ENCODE measurements around the gene SETD3.

The SETD3 gene

DNA sequence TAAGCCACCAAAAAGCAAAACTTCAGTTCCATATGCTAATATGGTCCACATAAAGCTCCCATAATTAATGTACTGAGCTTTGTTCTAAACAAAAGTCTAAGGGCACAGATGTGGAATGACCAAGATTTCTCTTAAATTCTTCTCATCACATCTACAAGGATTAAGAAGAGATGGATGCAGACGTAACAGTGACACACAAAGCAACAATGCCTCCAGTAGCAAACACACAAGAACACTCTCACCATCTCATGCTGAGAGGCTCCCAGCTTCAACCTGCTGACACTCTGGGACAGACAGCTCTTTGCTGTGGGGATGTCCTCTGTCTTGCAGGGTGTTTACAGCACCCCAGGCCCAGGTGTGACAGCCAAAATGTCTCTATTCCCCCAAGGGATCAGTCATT, 48.2 kb downstream of the SETD3 start:
- DNase-seq (ENCODE audit: insufficient read length, low spot score) = no peak
- TF ChIP-seq PAX5 (IDR thresholded peaks at IDR 0.05; ENCODE audit: insufficient read depth, low read length, severe bottlenecking) (no peak), POLR2A (IDR thresholded peaks at IDR 0.05; ENCODE audit: low read depth, low read length) (no peak), POU2F2 (IDR thresholded peaks at IDR 0.05; ENCODE audit: low read depth, low read length) (no peak), TAF1 (IDR thresholded peaks at IDR 0.05; ENCODE audit: low read depth, low read length) (no peak), SPI1 (IDR thresholded peaks at IDR 0.05; ENCODE audit: low read depth, low read length) (no peak), POLR2AphosphoS5 (IDR thresholded peaks at IDR 0.05; ENCODE audit: low read depth, low read length) (no peak)
- FAIRE-seq = no peak

DNA sequence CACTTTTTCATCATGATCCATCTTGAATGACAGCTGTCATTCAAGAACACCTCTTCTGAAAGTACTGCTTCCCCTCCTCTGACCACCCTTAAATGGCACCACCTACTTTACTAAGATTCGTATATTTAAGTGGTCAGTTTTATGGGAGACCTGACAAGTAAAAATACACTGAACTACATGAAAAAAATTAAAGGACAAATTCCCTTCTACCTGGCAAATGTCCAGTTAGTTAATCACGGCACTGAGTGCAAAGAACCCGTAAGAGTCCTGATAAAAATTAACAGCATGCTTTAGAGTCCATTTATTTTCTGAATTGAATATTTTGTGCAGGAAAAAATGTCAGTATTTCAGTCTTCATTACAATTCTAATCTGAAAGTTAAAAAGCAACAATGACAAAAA, 48.7 kb downstream of the SETD3 start:
- no peak for FAIRE-seq
- no peak for DNase-seq (ENCODE audit: insufficient read length, low spot score)
- no peak for TF ChIP-seq TAF1 (IDR thresholded peaks at IDR 0.05; ENCODE audit: low read depth, low read length)
- no peak for TF ChIP-seq POLR2AphosphoS5 (IDR thresholded peaks at IDR 0.05; ENCODE audit: low read depth, low read length)
- no peak for TF ChIP-seq SPI1 (IDR thresholded peaks at IDR 0.05; ENCODE audit: low read depth, low read length)
- TF ChIP-seq POU2F2 (IDR thresholded peaks at IDR 0.05; ENCODE audit: low read depth, low read length) = no peak
- TF ChIP-seq POLR2A (IDR thresholded peaks at IDR 0.05; ENCODE audit: low read depth, low read length) = no peak
- no peak for TF ChIP-seq PAX5 (IDR thresholded peaks at IDR 0.05; ENCODE audit: insufficient read depth, low read length, severe bottlenecking)

DNA sequence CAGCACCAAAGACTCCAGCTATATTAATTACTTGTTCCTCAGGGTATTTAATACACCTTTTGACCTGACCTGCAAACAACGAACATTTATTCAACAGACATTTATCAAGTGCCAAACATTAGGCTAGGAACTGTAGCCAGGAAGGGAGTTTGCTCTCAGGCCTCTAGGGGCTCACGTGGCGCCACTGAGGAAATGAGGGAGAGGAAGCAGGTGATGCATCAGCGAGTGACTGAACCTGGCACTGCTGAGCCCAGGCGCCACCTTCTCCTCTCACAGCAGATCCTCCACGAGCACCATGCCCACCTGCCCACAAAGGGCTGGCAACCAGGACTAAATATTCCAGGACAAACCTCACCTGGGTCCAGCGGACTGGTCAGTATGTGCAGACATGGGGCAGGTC, 50.2 kb downstream of the SETD3 start:
- DNase-seq (ENCODE audit: insufficient read length, low spot score) = no peak
- FAIRE-seq = peak; percentile 76
- TF ChIP-seq PAX5 (IDR thresholded peaks at IDR 0.05; ENCODE audit: insufficient read depth, low read length, severe bottlenecking) (no peak), POU2F2 (IDR thresholded peaks at IDR 0.05; ENCODE audit: low read depth, low read length) (no peak), POLR2A (IDR thresholded peaks at IDR 0.05; ENCODE audit: low read depth, low read length) (no peak), SPI1 (IDR thresholded peaks at IDR 0.05; ENCODE audit: low read depth, low read length) (no peak), POLR2AphosphoS5 (IDR thresholded peaks at IDR 0.05; ENCODE audit: low read depth, low read length) (no peak)

DNA sequence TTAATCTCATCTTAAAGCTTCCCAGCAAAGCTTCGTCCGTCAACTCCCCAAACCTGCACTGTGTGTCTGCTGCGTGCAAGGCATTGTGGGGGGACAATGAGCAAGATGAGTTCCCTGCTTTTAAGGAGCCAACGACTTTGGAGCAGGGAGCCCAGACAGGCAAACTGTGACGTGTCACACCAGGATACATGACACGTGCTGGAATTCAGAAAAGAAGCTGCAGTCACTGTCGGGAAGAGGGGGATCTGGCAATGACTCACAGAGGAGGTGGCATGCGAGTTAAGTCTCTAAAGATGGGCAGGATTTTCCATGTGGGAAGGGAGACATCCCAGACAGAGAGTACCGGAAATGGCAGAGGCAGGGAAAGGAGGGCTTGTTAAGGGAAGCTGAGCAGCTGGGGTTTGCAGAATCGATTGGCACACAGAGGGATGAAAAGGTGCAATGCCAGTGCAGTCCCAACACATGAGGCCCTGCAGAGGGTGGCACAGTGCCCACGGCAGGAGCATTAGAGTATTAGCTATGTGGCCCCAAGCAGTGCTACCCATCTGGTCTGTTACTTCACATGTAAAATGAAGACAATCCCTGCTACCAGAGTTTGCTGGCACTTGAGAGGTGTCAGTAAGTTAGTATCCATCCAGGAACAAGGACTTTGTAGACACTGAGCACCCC, 52.9 kb downstream of the SETD3 start:
- FAIRE-seq (no peak), DNase-seq (ENCODE audit: insufficient read length, low spot score) (no peak)
- TF ChIP-seq TAF1 (IDR thresholded peaks at IDR 0.05; ENCODE audit: low read depth, low read length) = no peak
- TF ChIP-seq PAX5 (IDR thresholded peaks at IDR 0.05; ENCODE audit: insufficient read depth, low read length, severe bottlenecking) = no peak
- no peak for TF ChIP-seq POLR2A (IDR thresholded peaks at IDR 0.05; ENCODE audit: low read depth, low read length)
- TF ChIP-seq SPI1 (IDR thresholded peaks at IDR 0.05; ENCODE audit: low read depth, low read length) = no peak
- no peak for TF ChIP-seq POLR2AphosphoS5 (IDR thresholded peaks at IDR 0.05; ENCODE audit: low read depth, low read length)
- TF ChIP-seq POU2F2 (IDR thresholded peaks at IDR 0.05; ENCODE audit: low read depth, low read length) = no peak

DNA sequence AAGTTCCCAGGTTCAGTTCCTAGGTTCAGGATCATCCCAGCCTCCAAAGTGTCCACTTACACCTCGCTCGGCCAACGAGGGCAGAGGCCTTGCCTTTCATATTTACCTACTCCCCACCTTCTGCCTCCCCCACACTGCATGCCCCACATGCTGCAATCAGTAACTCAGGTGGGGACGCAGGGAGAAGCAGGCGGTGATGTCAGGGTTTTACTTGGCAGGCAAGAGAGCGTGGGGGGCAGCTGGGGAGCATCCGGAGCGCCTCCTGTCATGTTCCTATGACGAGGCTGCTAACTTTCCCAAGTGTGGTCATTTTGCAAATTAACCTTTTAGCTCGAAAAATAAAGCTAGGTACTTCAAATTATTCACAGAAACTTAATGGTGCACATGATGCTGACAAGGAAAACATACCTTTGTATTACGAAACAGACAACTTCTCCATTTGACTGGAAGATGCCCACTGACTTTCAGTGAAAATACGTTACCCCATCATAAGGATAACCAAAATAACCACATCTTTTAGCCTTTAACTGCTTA, 53.8 kb downstream of the SETD3 start:
- FAIRE-seq = no peak
- TF ChIP-seq POU2F2 (IDR thresholded peaks at IDR 0.05; ENCODE audit: low read depth, low read length) = no peak
- no peak for TF ChIP-seq SPI1 (IDR thresholded peaks at IDR 0.05; ENCODE audit: low read depth, low read length)
- TF ChIP-seq TAF1 (IDR thresholded peaks at IDR 0.05; ENCODE audit: low read depth, low read length) = no peak
- no peak for TF ChIP-seq PAX5 (IDR thresholded peaks at IDR 0.05; ENCODE audit: insufficient read depth, low read length, severe bottlenecking)
- TF ChIP-seq POLR2AphosphoS5 (IDR thresholded peaks at IDR 0.05; ENCODE audit: low read depth, low read length) = no peak
- no peak for TF ChIP-seq POLR2A (IDR thresholded peaks at IDR 0.05; ENCODE audit: low read depth, low read length)
- no peak for DNase-seq (ENCODE audit: insufficient read length, low spot score)

GRCh38 chr14:99426265-99426664, 54.4 kb downstream of the SETD3 start:
- TF ChIP-seq POLR2AphosphoS5 (IDR thresholded peaks at IDR 0.05; ENCODE audit: low read depth, low read length) (no peak), SPI1 (IDR thresholded peaks at IDR 0.05; ENCODE audit: low read depth, low read length) (no peak), POU2F2 (IDR thresholded peaks at IDR 0.05; ENCODE audit: low read depth, low read length) (no peak)
- FAIRE-seq (no peak), DNase-seq (ENCODE audit: insufficient read length, low spot score) (no peak)

DNA sequence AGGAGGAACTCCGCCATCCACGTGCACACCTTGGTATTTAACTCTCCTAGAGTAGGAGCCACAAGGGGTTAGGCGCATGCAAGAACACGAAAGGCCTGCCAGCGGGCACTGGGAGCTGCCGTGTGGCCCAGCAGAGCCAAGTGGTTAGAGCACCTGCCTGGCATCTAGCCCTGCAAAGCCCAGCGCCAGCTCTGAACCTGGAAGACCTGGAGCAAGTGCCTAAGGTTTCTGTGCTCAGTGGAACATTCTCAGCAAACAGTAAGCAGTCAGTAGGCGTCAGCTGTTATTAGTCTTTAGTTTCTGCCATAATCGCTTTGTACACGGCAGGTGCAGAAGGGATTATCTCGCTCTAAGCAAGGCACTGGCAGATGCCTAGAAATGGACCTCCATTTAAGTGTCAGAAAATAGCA, 55.4 kb downstream of the SETD3 start:
- FAIRE-seq (no peak), DNase-seq (ENCODE audit: insufficient read length, low spot score) (no peak)
- TF ChIP-seq PAX5 (IDR thresholded peaks at IDR 0.05; ENCODE audit: insufficient read depth, low read length, severe bottlenecking) (no peak), TAF1 (IDR thresholded peaks at IDR 0.05; ENCODE audit: low read depth, low read length) (no peak), POLR2A (IDR thresholded peaks at IDR 0.05; ENCODE audit: low read depth, low read length) (no peak), SPI1 (IDR thresholded peaks at IDR 0.05; ENCODE audit: low read depth, low read length) (no peak), POU2F2 (IDR thresholded peaks at IDR 0.05; ENCODE audit: low read depth, low read length) (no peak), POLR2AphosphoS5 (IDR thresholded peaks at IDR 0.05; ENCODE audit: low read depth, low read length) (no peak)

DNA sequence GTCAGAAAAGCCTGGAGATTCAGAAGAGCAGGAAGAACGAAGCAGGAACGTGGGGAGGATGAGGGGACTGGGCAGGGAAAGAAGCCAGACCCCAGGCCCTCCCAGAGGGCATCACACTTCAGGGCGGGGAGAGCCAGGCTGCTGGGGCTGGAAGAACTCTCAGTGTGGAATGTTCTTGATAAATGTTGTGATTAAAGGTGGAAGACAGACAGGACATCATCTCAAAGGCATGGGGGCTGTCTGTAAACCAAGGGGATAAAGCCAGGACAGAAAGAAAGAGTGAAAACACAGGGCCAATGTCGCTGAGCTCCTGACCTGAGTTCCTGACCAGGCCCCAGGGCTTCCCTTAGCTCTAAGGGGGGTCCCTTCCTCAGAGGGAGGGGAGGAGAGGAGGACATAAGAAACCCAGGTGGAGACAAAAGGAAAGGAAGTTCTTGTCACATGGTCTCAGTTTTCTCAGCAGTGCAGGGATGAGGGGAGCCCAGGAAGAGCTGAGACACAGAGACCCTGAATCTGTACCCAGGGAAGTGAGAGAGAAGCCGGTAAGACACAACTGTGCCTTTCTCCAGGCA, 56.3 kb downstream of the SETD3 start:
- TF ChIP-seq POLR2A (IDR thresholded peaks at IDR 0.05; ENCODE audit: low read depth, low read length) = no peak
- FAIRE-seq (no peak), DNase-seq (ENCODE audit: insufficient read length, low spot score) (no peak)

DNA sequence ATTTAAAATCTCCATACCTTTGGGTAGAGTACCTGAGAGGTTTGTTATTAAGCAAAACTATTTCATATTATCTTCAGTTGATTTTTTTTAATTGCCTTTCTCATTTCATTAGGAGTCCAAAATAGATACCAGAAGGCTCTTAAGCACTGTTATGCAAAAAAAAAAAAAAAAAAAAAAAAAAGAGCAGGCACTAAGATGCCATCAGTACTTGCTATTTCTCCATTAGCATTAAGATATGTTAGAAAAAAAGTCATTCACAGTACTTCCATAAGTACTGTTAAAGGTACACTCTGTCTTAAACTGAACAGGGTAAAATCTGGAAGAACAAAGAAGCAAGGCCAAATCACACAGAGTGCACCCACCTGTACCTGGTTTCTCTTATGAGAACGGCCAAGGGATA, 57.2 kb downstream of the SETD3 start:
- FAIRE-seq = no peak
- DNase-seq (ENCODE audit: insufficient read length, low spot score) = no peak
- TF ChIP-seq POLR2A (IDR thresholded peaks at IDR 0.05; ENCODE audit: low read depth, low read length) = no peak
- no peak for TF ChIP-seq TAF1 (IDR thresholded peaks at IDR 0.05; ENCODE audit: low read depth, low read length)
- TF ChIP-seq SPI1 (IDR thresholded peaks at IDR 0.05; ENCODE audit: low read depth, low read length) = no peak
- TF ChIP-seq POLR2AphosphoS5 (IDR thresholded peaks at IDR 0.05; ENCODE audit: low read depth, low read length) = no peak
- no peak for TF ChIP-seq POU2F2 (IDR thresholded peaks at IDR 0.05; ENCODE audit: low read depth, low read length)
- no peak for TF ChIP-seq PAX5 (IDR thresholded peaks at IDR 0.05; ENCODE audit: insufficient read depth, low read length, severe bottlenecking)
